Colonic mucosa (tissue), 4 donors: Measurements from ENCODE around the gene PAK4. TPM values are rescaled to one million over a fixed set of nuclear protein-coding genes. Genes with fewer than 3 reads are reported as not detected.

Experiments used
- DNase-seq: peaks from one replicate; pipeline ENCODE4 v3.0.0-alpha.2; 2020
- H3K27ac ChIP-seq: fragments of 200-600 bp; one replicate; pipeline ENCODE4 v1.8.0; 2021
- H3K27me3 ChIP-seq: fragments of 200-600 bp; one replicate; pipeline ENCODE4 v1.8.0; 2021
- H3K36me3 ChIP-seq: fragments of 200-600 bp; one replicate; pipeline ENCODE4 v1.8.0; 2021
- H3K4me1 ChIP-seq: fragments of 200-600 bp; one replicate; pipeline ENCODE4 v1.8.0; 2021; ENCODE audit warnings: mild to moderate bottlenecking
- H3K4me3 ChIP-seq: fragments of 200-600 bp; one replicate; pipeline ENCODE4 v1.8.0; 2021
- H3K9ac ChIP-seq, 2 donors: one replicate each; pipeline ENCODE4 v1.7.0; 2013; ENCODE audit warnings: control low read depth in 2 of 2, low read depth in 2 of 2, low read length in 2 of 2
- H3K9me3 ChIP-seq: fragments of 200-600 bp; one replicate; pipeline ENCODE4 v1.8.0; 2021
- intact Hi-C: fragments of 100-400 bp; cut with DNase I; formaldehyde crosslinking; loops from one replicate; pipeline ENCODE4 v1.14.1; 2022
- total RNA-seq, 2 donors: library from RNA; stranded (reverse); fragmentation: NEBNext Ultra II Directional in 1 of 2; extraction: Animal tissue kit (Norgen Biotek cat#: 25700) in 1 of 2; gene quantifications; one replicate each; pipeline ENCODE4 v1.2.1, GENCODE V29; 2021
- TF ChIP-seq, protein P1 (sequence below): fragments of 200-600 bp; IDR thresholded peaks from one replicate; pipeline ENCODE4 v1.8.0; 2022; ENCODE audit warnings: antibody characterized with exemption, mild to moderate bottlenecking
- donor health status: healthy.
- donor health status: DM: no; HTN: no; CAD: no.
- donor health status: DM: no; HTN: no; CAD: no.

The PAK4 gene
- total RNA-seq, 2 donors from 2014 or later: 85.5 to 127 TPM

GRCh38 chr19:39122934-39123731 lies 2.5 kb upstream of the PAK4 start:
- intact Hi-C loops: loop anchor here (5.0 kb wide), 1 partner anchor 204 kb away; no protein-coding TSS in a partner anchor
- H3K4me3 ChIP-seq: no peak overlapping the region
- no peaks in the 10 kb centered on the region for H3K36me3 ChIP-seq
- no peak for DNase-seq
- H3K9ac ChIP-seq: no peak overlapping the region
- no peaks in the 10 kb centered on the region for H3K9me3 ChIP-seq
- H3K27me3 ChIP-seq: no peaks in the 10 kb centered on the region
- H3K27ac ChIP-seq: no peak overlapping the region
- H3K4me1 ChIP-seq: peaks cover 5% of the 10 kb centered on the region
- TF ChIP-seq, protein P1, sequence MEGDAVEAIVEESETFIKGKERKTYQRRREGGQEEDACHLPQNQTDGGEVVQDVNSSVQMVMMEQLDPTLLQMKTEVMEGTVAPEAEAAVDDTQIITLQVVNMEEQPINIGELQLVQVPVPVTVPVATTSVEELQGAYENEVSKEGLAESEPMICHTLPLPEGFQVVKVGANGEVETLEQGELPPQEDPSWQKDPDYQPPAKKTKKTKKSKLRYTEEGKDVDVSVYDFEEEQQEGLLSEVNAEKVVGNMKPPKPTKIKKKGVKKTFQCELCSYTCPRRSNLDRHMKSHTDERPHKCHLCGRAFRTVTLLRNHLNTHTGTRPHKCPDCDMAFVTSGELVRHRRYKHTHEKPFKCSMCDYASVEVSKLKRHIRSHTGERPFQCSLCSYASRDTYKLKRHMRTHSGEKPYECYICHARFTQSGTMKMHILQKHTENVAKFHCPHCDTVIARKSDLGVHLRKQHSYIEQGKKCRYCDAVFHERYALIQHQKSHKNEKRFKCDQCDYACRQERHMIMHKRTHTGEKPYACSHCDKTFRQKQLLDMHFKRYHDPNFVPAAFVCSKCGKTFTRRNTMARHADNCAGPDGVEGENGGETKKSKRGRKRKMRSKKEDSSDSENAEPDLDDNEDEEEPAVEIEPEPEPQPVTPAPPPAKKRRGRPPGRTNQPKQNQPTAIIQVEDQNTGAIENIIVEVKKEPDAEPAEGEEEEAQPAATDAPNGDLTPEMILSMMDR: no peak

- no peak overlapping the region for H3K9ac ChIP-seq
- no peak overlapping the region for H3K4me3 ChIP-seq
- no peaks in the 10 kb centered on the region for H3K36me3 ChIP-seq
- TF ChIP-seq, protein P1: no peak
- H3K27ac ChIP-seq: no peak overlapping the region
- H3K27me3 ChIP-seq: no peaks in the 10 kb centered on the region
- no peak for DNase-seq
- intact Hi-C loops: loop anchor here (5.0 kb wide), 1 partner anchor 203 kb away; no protein-coding TSS in a partner anchor
- no peaks in the 10 kb centered on the region for H3K9me3 ChIP-seq
- peaks cover 15% of the 10 kb centered on the region for H3K4me1 ChIP-seq
Observed at GRCh38 chr19:39124136-39124764, 1.3 kb upstream of the PAK4 start.

GRCh38 chr19:39125199-39125553 lies 410 bp upstream of the PAK4 start:
- TF ChIP-seq, protein P1: no peak
- peak overlapping the region in 1 of 2 donors; percentile 68 for H3K9ac ChIP-seq
- DNase-seq: no peak
- H3K36me3 ChIP-seq: no peaks in the 10 kb centered on the region
- H3K9me3 ChIP-seq: no peaks in the 10 kb centered on the region
- H3K27ac ChIP-seq: no peak overlapping the region
- H3K27me3 ChIP-seq: no peaks in the 10 kb centered on the region
- intact Hi-C loops: no loop called here
- peaks cover 15% of the 10 kb centered on the region for H3K4me1 ChIP-seq
- peak overlapping the region; percentile 79 for H3K4me3 ChIP-seq

GRCh38 chr19:39126312-39127187 lies 964 bp downstream of the PAK4 start:
- TF ChIP-seq, protein P1: no peak
- intact Hi-C loops: no loop called here
- Histone ChIP-seq H3K27me3 (no peaks in the 10 kb centered on the region), H3K9ac (peak overlapping the region; percentile 72 to 90), H3K4me1 (peaks cover 15% of the 10 kb centered on the region), H3K36me3 (no peaks in the 10 kb centered on the region), H3K27ac (peak overlapping the region; percentile 92), H3K4me3 (peak overlapping the region; percentile 79), H3K9me3 (no peaks in the 10 kb centered on the region)
- DNase-seq: peak; percentile 84
